ENCODE data around the gene SVEP1.
"Not testable (repeated sequence)": the region's sequence is repeated elsewhere in the genome, so short reads cannot be mapped to it uniquely, and the experiment has no call there.

Gene SVEP1

DNA sequence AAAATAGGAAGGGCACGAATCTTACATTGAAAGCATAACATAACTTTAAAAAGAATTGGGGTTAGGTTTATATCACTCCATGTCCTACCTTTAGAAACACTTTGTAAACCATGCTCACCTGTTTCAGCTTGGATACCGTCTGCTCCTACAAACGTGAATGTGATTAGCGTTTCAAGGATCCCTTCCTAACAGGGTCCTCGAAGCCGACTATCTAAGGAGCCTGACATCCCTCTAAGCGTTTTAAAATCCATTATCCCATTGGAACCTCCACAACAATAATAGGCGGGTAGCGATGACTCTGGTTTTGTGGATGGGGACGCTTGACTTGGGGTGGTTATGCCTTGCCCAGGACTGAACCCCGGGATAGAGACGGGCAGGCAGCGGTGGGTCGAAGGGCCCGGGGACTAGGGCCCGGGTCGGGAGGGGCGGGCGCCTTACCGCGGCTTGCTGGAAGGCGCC lies 937 bp downstream of the SVEP1 start:
- DNase-seq, result no peak

DNA sequence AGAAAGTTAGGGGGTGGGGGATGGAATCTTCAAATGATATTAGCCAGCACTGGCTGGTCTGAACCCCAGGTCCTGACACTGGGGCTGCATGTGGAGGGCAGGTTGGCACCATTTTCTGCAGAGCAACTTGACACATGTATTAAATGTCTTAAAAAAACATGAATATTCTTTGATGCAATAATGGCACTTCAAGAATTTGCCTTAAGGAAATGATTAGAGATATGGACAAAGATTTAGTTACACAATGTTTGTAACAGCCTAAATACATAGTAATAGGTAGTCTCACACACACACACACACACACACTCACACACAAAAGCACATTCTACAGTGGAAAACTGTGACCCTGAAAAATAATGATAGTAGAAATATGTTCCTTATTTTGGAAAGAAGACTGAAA lies 3.6 kb downstream of the SVEP1 start:
- no peak for DNase-seq

DNA sequence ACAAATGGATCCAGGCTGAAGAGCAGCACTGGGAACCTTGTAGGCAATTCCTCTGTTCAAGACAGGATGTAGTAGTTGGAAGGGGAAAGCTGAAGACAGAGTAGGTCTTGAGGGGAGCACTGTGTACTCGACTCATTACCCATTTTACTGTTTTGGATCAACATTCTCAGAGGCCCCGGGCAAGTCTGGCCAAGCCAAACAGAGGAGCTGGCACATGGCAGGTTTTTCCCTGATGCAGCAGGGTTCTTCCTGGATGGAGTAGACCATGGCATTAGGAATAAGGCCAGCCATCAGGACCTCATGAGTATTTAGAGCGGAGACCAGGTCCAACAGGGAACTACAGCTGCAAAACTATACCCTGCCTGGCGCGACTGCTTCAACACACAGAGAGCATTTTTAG lies 4.4 kb downstream of the SVEP1 start:
- no peak for DNase-seq

DNA sequence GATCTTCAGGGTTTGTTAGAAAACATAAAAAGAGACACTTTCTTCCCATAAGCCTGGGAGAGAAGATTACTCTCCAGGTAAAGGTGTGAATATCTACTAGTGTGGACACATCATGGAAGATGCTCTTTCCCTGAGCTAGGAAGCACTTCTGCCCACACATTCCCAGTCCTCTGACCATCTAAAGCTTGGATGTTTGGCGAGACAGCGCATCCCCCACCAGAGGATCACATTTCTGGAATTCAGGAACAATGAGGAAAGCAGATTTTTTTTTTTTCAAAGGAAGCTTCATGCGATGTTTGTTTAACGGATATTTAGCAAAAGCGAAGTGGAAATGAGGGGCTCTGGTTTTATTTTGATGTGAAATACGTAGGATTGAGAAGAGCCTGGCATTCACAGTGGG lies 6.2 kb downstream of the SVEP1 start:
- no peak for DNase-seq

DNA sequence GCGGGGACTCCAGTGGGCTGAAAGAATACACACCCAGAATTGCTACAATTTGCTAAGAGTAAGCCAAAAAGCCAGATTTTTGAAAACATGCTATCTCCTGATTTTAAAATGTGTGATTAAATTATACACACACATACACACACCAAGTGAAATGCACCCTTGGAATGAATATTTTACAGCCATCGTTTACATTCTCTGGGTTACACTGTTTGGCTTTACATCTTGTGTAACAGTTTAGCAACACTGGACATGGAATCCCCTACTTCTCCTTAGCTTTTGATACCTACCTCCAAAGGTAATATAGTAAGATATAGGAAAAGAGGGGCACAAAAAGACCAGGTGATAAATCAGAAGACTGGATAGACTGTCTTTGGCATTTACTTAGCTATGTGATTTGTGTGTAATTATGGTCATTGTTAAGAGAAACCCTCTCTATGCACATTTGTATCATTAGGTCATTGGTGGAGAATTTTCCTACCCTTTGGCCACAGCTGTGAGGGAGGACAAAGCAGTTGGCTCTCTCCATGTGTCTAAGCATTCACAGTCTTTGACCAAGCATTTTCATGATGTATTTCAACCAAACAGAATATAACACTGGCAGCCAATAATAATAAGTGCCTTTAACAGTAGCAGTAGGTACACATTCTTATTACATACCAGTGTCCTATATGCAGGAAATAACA lies 7.6 kb downstream of the SVEP1 start:
- no peak for DNase-seq

DNA sequence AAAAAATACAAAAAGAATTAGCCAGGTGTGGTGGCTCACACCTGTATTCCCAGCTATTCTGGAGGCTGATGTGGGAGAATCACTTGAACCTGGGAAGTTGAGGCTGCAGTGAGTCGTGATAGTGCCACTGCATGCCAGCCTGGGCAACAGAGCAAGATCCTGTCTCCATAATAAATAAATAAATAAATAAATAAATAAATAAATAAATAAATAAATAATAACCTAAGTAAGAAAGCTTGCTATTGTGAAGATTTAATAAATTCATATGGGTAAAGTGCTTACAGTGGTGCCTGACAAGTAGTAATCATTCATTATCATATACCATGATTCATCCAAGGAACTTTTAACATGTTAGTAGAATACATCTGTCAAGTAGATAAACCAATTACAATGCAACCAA lies 13.4 kb downstream of the SVEP1 start:
- no peak for DNase-seq

DNA sequence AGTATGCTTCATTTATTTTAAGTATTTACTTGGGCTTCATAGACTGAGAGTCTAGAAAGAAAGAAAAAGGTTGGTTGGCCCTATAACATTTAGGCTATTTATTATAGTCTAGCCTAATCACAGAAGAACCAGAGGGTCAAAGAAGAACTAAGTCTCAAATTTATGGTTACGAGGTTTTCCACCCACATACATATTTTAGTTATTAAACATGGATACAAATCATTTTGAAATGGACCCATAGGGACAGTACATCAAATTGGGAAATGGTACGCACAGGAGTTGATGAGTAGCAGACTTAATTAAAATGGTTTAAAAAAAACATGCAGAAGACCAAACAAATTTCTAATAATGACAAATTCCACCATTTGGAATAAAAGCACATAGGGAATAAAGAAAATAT lies 17.7 kb downstream of the SVEP1 start:
- no peak for DNase-seq

DNA sequence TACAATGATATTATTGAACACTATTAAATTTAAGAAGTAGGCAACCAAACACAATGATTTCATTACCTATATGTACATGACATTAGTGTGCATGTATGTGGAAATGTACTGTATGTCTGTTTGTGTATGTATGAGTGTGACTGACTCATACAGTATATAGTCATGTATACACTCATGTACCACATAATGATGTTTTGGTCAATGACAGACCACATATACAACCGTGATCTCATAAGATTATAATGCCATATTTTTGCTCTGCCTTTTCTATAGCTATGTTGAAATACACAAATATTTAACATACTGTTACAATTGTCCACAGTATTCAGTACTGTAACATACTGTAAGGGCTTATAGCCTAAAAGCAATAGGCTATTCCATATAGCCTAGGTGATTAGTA lies 19.7 kb downstream of the SVEP1 start:
- DNase-seq, result no peak

DNA sequence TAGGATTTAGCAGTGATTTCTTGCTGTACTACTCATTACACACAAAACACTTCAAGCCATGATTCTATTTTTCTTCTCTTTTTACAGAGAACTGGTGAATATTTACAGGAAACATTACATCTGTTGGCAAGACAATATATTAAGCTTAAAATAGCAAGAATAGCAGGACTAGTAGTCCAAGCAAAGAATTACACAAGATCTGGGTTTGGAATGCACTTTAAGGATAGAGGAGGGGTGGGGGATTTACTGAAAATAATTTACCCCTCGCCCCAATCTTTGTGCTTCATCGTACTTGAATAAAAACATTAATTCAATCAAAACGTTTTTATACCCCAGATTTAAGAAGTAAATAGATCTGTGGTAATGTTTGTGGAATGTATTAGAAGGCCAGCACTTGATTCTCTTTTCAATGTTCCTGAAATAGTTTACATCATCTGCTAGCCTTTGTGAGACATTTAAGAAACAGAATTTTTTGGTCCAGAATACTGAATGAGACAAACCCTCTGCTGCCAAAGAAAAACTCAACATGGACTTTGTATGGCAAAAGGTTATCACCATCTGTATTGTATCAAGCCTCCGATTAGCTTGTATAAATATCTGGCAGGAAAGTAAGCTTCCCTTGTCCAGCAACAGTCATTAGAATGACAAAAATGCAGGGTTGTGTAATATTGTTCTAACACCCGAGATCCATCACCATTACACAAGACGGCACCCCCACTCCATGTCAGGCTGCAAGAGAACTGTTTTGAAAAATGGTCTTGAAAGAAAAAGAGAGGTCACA lies 23.8 kb downstream of the SVEP1 start:
- DNase-seq, result no peak

DNA sequence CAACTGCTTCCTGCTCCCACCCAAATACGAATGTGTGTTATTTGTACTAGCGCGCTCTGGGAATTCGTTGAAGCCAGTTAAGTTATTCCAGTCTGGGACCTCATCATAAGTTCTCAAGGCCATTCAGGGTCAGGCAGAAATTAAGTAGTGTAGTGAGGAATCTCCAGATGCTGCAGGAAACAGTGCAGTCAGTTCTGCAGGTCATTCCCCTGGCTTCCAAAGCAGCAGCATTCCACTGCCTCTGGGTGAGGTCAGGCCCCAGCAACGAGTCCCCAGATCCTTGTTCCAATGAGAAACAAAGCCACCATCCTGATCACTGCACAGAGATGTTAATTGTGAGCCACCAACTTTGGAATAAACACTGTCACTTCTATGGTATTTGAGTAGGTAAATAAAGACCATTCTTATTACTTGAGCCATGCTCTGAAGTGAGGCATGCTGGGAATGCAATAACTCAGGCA lies 33.1 kb downstream of the SVEP1 start:
- DNase-seq, result no peak

DNA sequence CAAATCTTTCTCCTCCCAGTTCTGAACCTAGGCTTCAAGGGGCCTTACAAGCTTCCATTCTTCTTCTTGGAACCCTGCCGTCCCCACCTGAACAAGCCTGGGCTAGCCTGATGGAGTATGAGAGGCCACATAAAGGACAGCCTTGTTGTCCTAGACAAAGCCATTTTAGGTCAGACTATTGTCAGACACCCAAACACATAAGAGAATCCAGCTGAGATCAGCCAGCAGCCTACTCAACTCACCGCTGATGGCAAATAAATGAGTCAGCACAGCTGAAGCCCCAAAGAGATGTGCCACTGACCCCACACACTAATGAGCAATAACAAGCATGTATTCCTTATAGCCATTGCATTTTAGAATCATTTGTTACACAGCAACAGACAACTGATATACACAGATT lies 33.8 kb downstream of the SVEP1 start:
- DNase-seq, result no peak

DNA sequence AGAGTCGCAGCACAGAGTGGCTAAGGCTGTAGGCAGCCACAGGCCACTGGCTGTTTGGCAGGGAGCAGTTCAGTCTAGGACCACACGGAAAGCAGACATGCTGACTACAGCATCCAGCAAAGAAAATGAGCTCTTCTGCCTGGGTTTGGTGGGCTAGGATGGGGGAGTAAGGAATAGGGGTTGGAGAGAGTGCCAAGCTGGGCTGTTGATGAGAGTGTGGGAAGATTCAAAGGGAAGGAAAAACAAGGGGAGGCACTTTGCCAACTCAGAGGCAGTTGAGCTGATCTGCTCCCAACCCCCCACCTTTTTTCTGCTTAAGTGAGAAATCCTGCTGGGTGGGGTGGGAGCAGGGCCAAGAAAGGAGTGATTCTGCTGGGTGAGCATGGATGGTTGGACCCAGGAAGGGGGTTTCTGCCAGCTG lies 35.9 kb downstream of the SVEP1 start:
- no peak for DNase-seq

DNA sequence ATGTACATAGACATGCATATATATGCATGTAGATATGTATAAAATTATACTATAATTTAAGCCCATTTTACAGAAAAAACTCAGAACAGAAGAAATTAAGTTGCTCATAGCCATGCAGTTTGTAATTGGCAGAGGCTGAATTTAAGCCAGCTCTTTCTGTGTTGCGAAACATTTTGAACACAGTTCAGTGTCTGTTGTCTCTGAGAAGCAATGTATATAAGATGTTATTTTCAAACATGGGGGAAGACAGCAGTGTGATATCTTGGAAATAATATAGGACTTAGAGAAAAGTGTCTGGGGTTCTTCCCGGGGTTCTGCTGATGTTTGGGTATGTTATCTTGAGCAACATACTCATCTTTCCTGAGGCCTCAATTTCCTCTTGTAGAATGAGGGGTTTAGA lies 37.6 kb downstream of the SVEP1 start:
- DNase-seq, result no peak

DNA sequence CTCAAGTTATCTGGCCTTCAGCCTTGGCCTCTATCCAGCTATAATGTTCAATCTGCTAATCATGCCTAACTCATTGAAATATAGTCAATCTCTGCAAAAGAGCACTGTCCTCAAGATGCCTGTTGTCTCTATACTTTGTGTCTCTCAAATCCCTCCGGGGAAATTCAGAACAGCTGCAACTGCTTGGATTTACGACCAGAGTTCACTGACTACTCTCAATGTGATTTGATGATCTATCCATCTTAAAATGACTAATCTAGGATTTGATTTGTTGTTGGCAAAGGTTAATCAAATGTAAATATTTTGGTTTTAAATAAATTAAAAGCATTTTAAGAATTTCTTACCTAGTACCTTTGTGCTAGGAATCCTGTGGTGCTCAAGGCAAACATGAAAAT lies 40.9 kb downstream of the SVEP1 start:
- no peak for DNase-seq

DNA sequence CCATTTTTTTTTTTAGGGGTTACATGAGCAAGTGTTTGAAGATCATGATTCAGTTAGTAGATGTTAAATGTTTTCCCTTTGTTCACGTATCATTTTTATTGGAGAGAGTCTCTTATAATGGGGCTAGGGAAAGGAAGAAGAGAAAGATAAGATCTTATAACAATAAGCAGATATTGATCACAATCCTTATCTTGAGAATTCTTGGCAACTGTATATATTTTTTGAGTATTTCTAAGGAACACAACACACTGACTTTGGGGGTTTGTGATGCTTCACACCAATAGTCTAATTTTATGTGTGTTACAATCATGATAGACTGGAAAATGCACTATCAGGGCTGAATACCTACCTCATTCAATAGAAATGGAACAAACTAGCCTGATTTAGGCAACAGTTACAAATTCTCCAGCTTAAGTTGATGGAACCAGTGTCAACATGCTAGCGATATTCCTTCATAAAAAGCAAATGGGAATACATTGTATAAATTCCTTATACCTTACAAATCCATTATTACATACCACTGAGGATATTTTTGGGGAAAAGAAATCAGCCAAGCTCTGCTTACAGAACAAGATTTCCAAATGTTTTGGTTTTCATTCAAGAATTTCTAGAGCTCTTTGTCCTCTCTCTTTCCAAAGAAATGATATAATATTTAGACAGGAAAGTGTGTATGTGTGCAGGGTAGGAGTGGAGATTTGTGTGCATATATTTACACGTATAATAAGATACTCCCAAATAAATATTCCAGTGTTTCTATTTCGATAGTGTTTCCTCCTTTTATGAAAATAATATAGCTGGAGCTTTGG lies 41.5 kb downstream of the SVEP1 start:
- no peak for DNase-seq

DNA sequence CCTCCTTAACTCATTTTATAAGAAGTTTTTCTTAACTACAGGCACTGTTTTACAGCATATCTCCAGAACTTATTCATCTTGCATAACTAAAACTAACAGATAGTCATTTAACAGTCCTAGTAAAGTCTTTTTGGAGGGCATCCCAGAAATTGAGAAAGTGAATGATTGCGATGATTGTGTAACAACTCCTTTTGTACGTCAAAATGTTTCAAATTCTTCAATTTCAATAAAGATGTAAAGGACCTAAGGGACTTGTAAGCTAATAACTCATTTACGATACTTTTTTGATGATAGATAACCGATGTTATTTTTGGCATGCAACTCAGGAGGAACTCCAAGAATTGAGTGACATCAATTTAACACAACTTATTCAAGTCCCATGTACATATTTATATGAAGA lies 42.7 kb downstream of the SVEP1 start:
- no peak for DNase-seq

DNA sequence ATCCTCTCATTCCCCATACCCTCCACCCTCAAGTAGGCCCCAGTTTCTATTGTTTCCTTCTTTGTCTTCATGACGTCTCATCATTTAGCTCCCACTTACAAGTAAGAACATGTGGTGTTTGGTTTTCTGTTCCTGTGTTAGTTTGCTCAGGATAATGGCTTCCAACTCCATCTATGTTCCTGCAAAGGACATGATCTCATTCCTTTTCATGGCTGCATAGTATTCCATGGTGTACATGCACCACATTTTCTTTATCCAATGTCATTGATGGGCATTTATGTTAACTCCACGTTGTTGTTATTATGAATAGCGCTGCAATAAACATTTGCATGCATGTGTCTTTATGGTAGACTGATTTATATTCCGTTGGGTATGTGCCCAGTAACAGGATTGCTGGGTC lies 45.4 kb downstream of the SVEP1 start:
- DNase-seq, result not testable (repeated sequence)

DNA sequence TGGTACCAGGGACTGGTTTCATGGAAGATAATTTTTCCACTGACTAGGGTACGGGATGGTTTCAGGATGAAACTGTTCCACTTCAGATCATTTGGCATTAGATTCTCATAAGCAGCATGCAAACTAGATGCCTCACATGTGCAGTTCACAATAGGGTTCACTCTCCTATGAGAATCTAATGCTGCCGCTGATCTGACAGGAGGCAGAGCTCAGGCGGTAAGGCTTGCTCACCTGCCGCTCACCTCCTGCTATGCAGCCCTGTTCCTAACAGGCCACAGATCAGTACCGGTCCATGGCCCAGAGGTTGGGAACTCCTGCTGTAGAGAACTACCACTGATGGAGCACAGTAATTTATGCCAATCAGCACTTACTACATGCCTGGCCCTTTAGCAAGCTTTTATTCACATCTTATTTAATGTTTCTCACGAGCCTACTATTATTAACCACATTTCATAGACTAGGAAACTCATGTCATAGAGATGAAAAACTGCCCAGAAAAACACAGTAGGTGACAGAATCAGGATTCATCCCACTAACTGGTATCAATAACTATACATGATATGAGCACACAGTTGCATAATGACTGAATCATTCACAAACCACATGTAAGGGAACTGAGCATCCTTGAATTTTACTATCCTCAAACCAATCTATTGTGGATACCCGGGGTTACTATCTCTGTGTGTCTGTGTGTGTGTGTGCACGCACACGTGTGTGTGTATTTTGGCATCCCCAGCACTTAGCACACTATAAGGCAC lies 46.5 kb downstream of the SVEP1 start:
- no peak for DNase-seq

DNA sequence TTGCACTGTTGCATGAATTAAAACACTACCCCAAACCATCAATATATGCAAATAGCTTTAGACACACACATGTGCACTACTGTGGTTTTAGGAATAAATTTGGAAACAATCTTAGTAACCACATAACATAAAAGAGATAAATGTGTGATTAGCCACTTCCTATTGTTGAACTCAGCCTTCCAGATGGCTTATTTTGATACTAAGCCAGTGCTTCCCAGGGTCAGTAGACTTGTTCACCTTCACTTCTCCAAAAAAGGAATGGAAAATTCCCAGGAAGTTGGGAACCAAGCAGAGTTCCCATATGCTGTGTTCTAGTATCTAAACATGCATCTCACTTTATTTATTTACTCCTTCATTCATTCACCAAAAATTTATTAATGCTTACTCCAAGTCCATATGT lies 47.8 kb downstream of the SVEP1 start:
- DNase-seq, result no peak

DNA sequence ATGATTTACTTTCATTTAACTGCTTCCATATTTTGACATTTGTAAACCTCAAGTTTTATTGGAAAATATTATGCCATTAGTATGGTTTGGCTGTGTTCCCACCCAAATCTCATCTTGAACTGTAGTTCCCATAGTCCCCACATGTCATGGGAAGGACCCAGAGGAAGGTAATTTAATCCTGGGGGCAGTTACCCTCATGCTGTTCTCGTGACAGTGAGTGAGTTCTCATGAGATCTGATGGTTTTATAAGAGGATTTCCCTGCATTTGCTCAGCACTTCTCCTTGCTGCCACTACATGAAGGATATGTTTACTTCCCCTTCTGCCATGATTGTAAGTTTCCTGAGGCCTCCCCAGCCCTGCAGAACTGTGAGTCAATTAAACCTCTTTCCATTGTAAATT lies 48.3 kb downstream of the SVEP1 start:
- not testable (repeated sequence) for DNase-seq

DNA sequence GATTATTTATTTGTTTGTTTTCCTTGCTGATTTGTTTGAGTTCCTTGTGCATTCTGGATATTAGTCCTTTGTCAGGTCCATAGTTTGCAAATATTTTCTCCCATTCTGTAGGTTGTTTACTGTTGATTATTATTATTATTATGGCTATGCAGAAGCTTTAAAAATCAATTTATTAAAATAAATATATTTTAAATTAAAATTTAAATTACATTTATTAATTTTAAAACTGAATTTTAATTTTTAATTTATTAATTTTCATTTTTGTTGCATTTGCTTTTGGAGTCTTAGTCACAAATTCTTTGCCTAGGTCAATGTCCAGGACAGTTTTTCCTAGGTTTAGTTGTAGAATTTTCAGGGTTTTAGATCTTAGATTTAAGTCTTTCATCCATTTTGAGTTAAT lies 50.9 kb downstream of the SVEP1 start:
- no peak for DNase-seq

DNA sequence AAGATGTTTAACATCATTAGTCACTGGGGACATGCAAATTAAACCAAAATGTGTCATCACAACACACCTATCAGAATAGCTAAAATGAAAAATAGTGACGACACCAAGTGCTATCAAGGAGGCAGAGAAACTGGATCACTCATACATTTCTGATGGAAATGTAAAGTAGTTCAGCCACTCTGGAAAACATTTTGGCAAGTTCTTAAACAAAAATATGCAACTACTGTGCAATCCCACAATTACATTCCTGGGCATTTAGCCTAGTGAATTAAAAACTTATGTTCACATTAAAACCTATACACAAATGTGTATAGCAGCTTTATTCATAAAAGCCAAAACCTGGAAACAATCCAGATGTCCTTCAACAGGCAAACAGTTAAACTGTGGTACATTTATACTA lies 53.1 kb downstream of the SVEP1 start:
- no peak for DNase-seq

DNA sequence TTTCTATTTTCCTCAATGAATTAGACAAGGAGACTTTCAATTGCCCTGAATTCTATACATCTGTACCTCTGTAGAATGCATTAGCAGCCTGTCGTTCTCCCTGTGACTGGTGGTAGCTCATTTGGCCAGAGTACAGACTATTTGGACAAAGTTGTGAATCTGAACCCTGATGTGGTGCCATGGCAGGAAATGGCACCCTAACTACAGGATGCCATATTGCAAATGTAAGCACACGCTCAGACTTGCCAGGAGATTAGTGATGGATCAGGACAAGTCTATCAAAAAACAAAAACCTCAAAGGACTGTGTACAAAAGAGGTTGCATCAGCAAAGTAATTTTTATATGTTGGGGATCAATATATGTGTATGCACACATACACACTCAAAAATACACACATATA lies 58.3 kb downstream of the SVEP1 start:
- no peak for DNase-seq
